Epithelial cell of proximal tubule (primary cell): ENCODE measurements around the gene NTMT1. TPM values are rescaled to one million over a fixed set of nuclear protein-coding genes. Genes with fewer than 3 reads are reported as not detected.
A peak's percentile ranks its signal among the peaks of the same experiment; 100 is the strongest.

Experiments
- DNase-seq: peaks from one replicate; pipeline ENCODE4 v3.0.0-alpha.2; 2011; ENCODE audit warnings: low read depth
- H3K4me3 ChIP-seq: 2 replicates; pipeline ENCODE4 v1.5.1; 2011; ENCODE audit warnings: low read depth, mild to moderate bottlenecking, low read length
- total RNA-seq: library from RNA; depleted of rRNA; stranded (reverse); fragments of >200 nt; gene quantifications from 2 replicates; pipeline ENCODE4 v1.2.3, GENCODE V29; 2015
- TF ChIP-seq, protein P1 (sequence below): conservative IDR thresholded peaks from 2 replicates; pipeline ENCODE4 v1.5.1; 2012; ENCODE audit warnings: low read depth, mild to moderate bottlenecking, low read length

Gene NTMT1, protein sequence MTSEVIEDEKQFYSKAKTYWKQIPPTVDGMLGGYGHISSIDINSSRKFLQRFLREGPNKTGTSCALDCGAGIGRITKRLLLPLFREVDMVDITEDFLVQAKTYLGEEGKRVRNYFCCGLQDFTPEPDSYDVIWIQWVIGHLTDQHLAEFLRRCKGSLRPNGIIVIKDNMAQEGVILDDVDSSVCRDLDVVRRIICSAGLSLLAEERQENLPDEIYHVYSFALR
- 37.9 and 104 TPM in 2 replicates for total RNA-seq

DNA sequence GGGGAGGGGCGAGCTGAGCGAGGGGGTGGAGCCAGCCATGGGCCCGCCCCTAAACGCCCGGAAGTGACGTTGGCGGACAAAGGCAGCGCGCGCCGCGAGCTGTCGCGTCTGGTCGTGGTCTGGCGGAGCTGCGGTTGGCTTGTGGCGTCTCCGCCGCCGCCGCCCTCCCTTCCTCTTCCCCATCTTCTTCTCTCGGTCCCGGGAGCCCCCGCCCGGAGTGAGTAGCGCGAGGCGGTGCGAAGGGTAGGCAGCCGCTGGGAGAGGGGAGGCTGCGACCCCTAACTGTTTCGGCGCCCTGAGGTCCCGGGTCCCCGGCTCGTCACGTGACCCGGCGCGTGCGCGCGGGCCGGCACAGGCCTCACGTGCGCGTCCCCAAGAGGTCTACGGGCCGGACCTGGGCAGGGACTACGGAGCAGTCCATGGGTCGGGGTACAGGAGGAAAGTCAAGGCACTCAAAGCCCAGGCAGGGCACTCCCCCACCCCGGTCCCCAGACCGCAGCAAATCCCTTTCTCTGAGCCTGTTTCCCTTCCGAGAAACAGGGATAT lies at the start of gene NTMT1:
TSS of gene NTMT1 (plus strand) at position 85 of the 546 bp plus-strand sequence. CDS start 6,541 bp downstream, outside the sequence.
- no peak for DNase-seq
- H3K4me3 ChIP-seq = peak within 1 kb of the TSS; percentile 99
- TF ChIP-seq, protein P1, sequence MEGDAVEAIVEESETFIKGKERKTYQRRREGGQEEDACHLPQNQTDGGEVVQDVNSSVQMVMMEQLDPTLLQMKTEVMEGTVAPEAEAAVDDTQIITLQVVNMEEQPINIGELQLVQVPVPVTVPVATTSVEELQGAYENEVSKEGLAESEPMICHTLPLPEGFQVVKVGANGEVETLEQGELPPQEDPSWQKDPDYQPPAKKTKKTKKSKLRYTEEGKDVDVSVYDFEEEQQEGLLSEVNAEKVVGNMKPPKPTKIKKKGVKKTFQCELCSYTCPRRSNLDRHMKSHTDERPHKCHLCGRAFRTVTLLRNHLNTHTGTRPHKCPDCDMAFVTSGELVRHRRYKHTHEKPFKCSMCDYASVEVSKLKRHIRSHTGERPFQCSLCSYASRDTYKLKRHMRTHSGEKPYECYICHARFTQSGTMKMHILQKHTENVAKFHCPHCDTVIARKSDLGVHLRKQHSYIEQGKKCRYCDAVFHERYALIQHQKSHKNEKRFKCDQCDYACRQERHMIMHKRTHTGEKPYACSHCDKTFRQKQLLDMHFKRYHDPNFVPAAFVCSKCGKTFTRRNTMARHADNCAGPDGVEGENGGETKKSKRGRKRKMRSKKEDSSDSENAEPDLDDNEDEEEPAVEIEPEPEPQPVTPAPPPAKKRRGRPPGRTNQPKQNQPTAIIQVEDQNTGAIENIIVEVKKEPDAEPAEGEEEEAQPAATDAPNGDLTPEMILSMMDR = no peak

DNA sequence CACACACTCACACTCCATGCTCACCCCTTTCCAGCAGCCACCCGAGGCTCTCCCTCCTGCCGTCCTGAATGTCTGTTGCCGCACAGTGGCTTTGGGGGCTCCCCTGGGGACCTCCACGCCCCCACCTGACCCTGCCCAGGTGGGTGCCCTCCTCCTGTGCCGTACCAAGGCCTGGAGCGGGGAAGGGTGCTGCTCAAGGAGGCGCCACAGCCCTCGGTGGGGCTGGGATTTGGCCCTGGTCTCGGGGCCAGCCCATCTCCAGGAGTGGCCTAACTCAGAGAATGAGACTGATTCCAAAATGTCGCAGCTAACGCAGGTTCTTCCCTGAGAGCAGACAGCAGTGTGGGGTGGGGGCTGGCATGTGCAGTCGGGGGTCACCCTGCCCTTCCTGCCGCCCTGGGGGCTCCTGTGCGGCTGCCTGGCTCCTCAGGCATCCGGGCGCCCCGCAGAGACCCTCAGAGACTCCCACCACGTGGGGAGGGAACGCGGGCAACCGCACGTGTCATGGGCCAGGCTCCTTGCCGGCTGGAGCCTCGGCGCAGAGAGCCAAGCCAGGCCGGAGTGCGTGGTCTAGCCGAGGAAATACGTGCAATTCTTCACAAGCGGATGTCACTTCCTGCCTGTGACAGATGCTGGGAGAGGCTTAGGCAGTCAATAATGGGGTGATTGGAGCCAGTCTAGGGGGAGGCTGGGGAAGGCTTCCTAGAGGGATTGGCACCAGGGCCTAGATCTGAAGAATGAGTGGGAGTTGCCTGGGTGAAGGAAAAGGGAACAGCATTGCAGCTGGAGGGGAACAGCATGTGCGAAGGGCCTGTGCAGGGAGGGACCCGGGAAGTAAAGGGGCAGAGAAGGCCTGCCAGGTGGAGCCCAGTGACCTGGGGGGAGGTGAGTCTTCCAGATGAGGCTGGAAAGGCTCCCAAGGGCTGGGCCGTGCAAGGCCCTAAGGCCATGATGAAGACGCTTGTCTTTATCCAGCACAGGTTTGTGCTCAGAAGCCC lies 49.1 kb upstream of the NTMT1 start:
- TF ChIP-seq, protein P1 = no peak
- DNase-seq = no peak
- H3K4me3 ChIP-seq = no peak overlapping the region

DNA sequence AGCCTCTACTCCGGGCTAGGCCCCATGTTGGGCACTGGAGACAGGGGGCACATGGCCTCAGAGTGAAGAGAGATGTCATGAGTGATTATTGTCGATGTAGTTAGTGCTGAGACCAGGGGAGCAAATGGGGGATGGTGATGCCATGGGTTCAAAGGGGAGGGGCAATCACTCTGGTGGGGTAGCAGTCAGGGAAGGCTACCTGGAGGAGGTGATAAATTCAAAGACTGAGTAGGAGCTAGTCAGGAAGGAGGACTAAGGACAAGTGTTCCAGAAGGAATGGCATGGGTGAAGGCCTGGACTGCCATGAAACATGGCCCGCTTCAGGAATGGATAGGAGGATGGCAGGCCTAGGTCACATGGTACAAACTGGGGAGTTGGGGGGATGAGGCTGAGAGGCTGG lies 46.7 kb upstream of the NTMT1 start:
- no peak for DNase-seq
- TF ChIP-seq, protein P1 = no peak
- H3K4me3 ChIP-seq = no peak overlapping the region

DNA sequence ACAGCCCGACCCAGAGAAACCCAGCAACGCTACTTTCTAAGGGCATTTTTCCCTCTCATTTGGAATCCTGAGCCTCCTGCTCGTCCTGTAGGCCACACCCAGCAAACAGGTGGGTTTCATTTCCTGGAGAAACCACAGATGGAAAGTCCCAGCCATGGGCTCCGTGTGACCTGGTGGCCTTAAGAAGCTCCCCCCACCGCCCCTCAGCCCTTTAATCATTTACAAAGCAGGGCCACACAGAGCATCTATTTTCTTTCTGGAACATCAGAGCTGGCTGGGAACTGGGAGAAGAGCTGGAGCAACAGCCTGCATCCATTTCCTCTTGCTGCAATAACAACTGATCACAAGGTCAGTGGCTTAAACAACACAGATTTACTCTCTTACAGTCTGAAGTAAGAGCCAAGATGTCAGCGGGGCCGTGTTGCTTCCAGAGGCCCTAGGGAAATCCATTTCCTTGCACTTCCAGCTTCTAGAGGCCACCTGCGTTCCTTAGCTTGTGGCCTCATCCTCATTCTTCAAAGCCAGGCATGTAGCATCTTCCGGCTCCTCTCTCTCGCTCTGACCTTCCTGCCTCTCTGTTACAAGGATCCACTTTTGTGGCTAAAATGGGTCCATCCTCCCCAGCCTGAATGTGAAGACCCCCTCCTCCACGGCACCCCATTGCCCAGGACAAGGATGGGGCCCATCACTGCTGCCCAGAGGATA lies 45.6 kb upstream of the NTMT1 start:
- TF ChIP-seq, protein P1 = no peak

DNA sequence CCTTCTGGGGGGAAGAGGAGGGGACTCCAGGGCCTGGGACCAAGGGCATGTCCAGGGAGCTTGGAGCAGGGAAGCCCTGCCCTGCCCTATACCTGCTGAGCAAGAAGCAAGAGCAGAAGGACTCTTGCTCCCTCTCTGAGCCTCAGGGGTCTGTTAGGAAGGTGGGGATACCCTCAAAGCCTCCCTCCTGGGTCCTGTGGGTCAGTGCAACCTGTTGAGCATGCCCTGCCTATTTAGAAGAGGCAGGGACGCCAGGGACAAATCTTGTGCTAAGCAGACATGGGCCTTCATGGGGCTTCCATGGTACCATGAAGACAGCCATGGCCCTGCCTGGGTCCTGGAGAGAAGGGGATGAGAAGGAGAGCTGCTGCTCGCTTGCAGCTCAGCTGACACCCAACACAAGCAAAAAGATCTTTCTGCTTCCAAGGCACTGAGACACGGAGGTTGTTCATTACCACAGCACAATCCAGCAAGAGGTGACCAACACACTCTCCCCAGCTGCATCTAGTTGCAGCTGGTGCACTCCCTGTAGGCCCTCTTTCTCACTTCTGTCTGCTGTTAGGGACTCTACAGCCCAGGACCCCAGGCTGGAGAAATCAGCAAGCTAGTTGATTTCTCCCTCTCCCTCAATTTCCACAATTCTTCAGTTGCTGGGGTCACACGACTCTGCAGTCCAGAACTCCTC lies 44.3 kb upstream of the NTMT1 start:
- TF ChIP-seq, protein P1 = no peak
- no peak for DNase-seq
- H3K4me3 ChIP-seq = no peak overlapping the region

More for the DNA sequence above, 45.6 kb upstream of the NTMT1 start:
- H3K4me3 ChIP-seq = no peak overlapping the region
- no peak for DNase-seq

DNA sequence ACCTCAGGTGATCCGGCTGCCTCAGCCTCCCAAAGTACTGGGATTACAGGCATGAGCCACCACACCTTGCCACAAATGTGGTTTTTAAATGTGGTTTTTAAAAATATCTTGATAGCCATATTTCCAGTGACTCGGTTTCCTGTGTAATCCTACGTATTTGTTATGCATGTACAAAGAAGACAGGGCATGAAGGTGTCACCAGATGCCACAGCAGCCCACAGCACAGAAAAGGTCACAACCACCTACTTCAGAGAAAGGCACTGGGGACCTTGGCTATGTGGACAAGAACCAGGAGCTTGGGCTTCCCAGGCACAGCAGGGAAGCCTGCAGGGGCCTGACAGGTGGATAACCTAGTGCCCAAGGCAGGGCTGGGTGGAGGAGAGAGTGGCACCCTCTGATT lies 43.1 kb upstream of the NTMT1 start:
- no peak overlapping the region for H3K4me3 ChIP-seq
- TF ChIP-seq, protein P1 = no peak
- DNase-seq = no peak
